ENCODE measurements around the gene VEGFD.

VEGFD gene

DNA sequence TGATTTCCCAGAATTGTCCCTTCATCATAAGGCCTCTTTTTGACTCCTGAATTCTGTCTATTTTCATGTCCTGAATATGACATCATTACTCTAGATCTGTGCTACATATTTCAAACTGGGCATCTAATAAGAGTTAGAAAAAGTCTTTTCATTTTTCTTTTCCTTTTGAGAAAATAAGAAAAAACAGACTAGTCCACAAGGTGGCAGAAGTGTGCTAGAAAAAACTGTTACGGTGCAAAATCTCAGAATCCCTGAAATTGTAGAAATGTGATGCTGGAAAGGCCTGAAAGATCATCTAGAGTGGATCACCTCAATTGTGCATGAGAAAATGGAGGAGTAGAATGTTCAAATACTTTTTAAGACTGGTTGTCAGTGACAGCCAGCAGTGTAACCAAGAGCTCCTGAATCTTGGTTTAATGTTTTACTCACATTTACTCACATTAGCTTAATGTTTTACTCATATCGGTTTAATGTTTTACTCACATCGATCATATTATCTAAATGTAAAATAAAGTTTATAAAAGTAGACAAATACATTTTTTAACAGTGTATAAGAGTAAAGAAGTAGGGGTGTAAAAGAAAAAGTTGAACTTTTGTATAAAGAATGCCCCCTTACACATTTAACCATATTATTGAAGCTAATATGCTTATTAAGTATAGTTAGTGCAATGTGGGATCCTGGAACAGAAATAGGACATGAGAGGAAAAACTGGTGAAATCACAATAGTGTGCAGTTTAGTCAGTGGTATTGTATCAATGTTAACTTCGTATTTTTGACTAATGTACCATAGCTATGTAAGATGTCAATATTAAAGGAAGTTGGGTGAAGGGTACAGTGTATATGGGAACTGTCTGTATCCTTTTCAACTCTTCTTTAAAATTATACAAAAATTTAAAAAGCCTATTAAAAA lies 84.0 kb downstream of the VEGFD start:
- DNase-seq: no peak

DNA sequence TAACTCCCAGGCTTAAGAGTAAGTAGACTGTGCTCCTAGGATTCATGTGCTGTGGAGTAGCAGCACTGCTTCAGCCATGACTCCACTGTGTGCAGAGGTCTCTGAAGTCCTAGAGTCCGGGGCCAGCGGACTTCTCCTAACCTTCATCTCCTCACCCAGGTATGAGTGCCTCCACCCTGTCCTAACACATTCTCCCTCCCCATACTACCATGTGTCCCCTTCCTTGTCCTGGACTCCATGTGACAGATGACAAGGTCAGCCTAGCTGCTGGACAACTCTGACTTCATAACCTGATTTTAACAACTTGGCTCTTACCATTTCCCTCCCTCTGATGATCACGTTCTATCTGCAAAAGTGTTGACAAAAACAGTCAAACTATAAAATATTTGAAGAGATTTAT lies 85.4 kb downstream of the VEGFD start:
- no peak for DNase-seq

DNA sequence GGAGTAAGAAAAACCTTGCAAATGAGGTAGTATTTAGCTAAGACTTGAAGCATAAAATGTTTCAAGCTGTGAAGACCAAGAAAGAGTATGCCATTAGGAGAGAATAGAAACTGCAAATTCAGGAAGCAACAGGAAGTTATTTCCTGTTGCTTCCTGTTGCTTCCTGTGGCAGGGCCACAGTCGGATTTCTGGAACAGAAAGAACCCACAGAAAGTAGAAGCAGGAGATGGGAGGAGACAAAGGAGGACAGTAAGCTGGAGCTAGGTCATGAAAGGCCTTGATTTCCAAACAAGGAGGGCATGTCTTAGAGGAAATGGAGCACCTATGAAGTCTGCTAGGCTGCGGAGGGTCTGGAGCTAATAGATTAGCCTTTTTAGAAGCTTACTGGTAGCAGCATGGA lies 86.0 kb downstream of the VEGFD start:
- DNase-seq: no peak
